HG03066 (cell line): Measurements from ENCODE around the gene ZNF692.
A peak's percentile ranks its signal among the peaks of the same experiment; 100 is the strongest.
"Not testable (repeated sequence)": the region's sequence is repeated elsewhere in the genome, so short reads cannot be mapped to it uniquely, and the experiment has no call there.

Experiments
- ATAC-seq: cut with Tn5 transposase; IDR thresholded peaks from one replicate; pipeline ENCODE4 v1.9.1; 2021; ENCODE audit warnings: low read depth; ENCODE audit not compliant: unreplicated experiment

The ZNF692 gene

GRCh38 chr1:248858891-248859889 lies at the start of gene ZNF692:
ZNF692 (minus strand) TSS chr1:248859085; CDS start chr1:248858309, 776 bp downstream.
- ATAC-seq = peak; percentile 76

- ATAC-seq = peak; percentile 23
Observed at GRCh38 chr1:248906753-248907661, 48.1 kb upstream of the ZNF692 start.

GRCh38 chr1:248906009-248906752 lies 47.3 kb upstream of the ZNF692 start, which contains the start of gene PGBD2:
PGBD2 (plus strand) TSS chr1:248906235; CDS start chr1:248913863, 7,628 bp downstream.
- ATAC-seq = peak; percentile 85

GRCh38 chr1:248905662-248906008 lies 46.8 kb upstream of the ZNF692 start:
- ATAC-seq = no peak

- ATAC-seq = no peak
Observed at GRCh38 chr1:248904437-248905216, 45.7 kb upstream of the ZNF692 start.

GRCh38 chr1:248901578-248901977 lies 42.7 kb upstream of the ZNF692 start:
- ATAC-seq = no peak

GRCh38 chr1:248900637-248901036 lies 41.8 kb upstream of the ZNF692 start:
- no peak for ATAC-seq

GRCh38 chr1:248897412-248898337 lies 38.8 kb upstream of the ZNF692 start:
- no peak for ATAC-seq

GRCh38 chr1:248894837-248895236 lies 36.0 kb upstream of the ZNF692 start:
- ATAC-seq = no peak

GRCh38 chr1:248892590-248892989 lies 33.7 kb upstream of the ZNF692 start:
- no peak for ATAC-seq

- ATAC-seq = no peak
Observed at GRCh38 chr1:248891758-248892157, 32.9 kb upstream of the ZNF692 start.

GRCh38 chr1:248890549-248891498 lies 31.9 kb upstream of the ZNF692 start:
- ATAC-seq = no peak

- ATAC-seq = not testable (repeated sequence)
Observed at GRCh38 chr1:248889914-248890243, 31.0 kb upstream of the ZNF692 start.

GRCh38 chr1:248886237-248886895 lies 27.5 kb upstream of the ZNF692 start:
- ATAC-seq = no peak

- no peak for ATAC-seq
Observed at GRCh38 chr1:248885646-248886045, 26.8 kb upstream of the ZNF692 start.

- ATAC-seq = no peak
Observed at GRCh38 chr1:248884632-248885295, 25.9 kb upstream of the ZNF692 start.
